Left hindlimb (tissue), 1 donor: ENCODE results near the gene ITGB3BP.
"Not testable (repeated sequence)": the region's sequence is repeated elsewhere in the genome, so short reads cannot be mapped to it uniquely, and the experiment has no call there.

Experiments
- DNase-seq: peaks from one replicate; pipeline ENCODE4 v3.0.0-alpha.2; 2018

The ITGB3BP gene

GRCh38 chr1:63501256-63501655, 21.8 kb downstream of the ITGB3BP start:
- no peak for DNase-seq

DNA sequence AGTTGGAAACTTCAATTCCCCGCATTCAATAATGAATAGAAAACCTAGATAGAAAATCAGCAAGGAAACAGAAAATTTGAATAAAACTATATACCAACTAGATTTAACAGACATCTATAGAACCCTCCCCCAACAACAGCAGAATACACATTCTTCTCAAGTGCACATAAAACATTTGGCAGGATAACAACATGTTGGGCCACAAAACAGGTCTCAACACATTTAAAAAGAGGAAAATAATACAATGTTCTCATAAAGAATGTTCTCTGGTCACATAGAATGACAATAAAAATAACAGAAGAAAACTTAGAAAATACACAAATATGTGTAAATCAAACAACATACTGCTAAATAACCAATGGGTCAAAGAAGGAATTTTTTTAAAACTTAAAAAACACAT, 24.9 kb downstream of the ITGB3BP start:
- DNase-seq, result no peak

DNA sequence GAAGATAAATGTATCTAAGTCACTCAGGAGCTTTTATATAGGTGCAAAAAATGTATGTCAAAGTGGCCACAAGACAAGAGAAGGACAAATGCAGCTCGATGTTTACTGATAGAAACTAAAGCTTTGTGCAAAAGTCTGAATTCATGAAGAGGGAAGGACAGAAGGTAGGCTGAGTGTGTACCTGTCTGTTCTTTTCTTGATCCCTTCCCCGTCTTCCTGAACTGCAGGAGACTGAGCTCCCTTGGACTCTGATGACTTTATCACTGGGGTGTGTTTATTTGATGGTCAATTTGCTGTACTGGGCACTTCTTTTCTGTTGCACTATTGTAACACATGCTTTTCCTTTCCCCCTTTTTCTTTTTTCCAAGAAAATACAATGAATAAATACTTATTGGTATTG, 25.4 kb downstream of the ITGB3BP start:
- DNase-seq, result no peak

DNA sequence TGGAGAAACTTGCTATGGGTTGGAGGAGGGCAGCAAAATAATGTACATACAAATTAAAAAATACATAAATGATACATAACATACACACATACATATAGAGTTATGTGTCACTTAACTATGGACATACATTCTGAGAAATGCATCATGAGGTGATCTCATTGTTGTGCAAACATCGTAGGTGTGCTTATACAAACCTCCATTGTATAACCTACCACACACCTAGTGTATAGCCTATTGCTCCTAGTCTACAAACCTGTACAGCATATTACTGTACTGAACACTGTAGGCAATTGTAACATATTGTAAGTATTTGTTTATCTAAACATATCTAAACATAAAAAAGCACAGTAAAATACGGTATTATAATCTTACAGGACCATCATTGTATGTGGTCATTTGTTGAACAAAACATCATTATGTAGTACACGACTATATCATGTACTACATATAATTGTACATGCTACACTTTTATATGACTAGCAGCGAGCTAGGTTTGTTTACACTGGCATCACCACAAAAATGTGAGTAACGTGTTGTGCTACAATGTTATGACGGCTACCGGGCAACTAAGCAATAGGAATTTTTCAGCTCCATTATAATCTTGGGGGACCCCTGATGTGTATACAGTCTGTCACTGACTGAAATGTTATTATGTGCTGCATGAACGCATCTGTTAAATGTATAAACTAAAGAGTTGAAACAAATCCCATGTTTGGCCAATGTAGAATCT, 35.5 kb downstream of the ITGB3BP start:
- DNase-seq, result no peak

GRCh38 chr1:63486629-63487028, 36.4 kb downstream of the ITGB3BP start:
- no peak for DNase-seq

DNA sequence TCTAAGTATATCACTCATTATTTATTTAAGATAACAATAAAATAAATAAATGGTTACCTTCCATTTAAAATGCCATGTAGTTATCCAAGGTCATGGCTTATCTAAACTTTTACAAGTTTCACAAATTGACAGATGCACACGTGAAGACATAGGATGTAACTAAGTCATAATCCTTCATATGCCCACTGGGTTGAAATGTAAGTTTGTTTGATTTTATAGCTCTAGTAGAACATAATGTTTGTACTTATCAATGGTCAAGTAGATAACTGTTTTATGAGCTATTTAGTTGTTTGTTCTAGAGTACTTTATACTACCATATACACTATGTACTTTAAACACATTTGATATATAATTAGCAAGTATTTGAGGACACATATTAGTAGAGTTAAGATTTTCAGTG, 43.0 kb downstream of the ITGB3BP start:
- no peak for DNase-seq

- no peak for DNase-seq
Observed at GRCh38 chr1:63475761-63476160, 47.3 kb downstream of the ITGB3BP start.

DNA sequence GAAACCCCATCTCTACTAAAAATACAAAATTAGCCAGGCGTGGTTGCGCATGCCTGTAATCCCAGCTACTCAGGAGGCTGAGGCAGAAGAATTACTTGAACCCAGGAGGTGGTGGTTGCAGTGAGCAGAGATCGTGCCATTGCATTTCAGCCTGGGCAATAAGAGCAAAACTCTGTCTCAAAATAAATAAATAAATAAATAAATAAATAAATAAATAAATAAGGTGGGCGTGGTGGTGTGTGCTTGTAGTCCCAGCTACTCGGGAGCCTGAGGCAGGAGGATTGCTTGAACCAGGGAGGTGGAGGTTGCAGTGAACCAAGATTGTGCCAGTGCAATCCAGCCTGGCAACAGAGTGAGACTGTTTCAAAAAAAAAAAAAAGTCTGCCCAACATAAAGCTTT, 54.3 kb downstream of the ITGB3BP start:
- DNase-seq, result not testable (repeated sequence)

GRCh38 chr1:63466759-63467158, 56.3 kb downstream of the ITGB3BP start:
- no peak for DNase-seq

DNA sequence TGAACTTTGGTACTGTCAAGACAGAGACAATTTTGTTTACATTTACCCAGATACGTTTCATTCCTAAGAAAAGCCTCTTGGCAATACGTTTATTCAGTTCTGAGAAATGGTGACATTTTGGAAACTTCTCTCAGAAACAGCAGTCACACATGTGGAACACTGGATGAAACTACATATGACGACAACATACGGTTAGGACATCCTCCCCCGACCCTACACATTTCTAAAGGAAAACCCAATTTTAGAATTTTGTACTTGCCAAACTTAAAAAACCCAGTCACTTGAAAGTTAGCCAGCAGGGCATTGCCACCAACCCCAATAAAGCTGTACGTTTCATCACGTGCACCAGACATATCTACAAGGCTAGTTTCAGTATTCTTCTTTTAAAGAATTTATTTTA, 56.8 kb downstream of the ITGB3BP start:
- no peak for DNase-seq

- DNase-seq, result no peak
Observed at GRCh38 chr1:63463248-63463647, 59.8 kb downstream of the ITGB3BP start.

DNA sequence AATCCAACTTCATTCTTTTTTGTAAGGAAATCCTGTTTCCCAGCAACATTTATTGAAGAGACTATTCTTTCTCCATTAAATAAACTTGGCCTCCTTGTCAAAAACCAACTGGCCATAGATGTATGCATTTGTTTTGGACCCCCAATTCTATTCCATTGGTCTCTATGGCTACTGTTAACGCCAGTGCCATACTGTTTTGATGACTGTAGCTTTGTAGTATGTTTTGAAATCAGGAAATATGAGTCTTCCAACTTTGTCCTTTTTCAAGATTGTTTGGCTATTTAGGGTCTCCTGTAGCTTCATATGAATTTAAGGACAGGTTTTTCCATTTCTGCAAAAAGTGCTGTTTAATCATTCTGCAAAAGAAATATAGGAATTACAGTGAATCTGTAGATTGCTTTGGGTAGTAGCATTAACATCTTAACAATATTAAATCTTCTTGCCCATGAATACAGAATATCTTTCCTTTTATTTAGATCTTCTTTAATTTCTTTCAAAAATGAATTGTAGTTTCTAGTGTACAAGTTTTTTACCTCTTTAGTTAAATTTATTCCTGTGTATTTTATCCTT, 61.3 kb downstream of the ITGB3BP start:
- no peak for DNase-seq

- no peak for DNase-seq
Observed at GRCh38 chr1:63458750-63459149, 64.3 kb downstream of the ITGB3BP start.

GRCh38 chr1:63454269-63454668, 68.8 kb downstream of the ITGB3BP start:
- DNase-seq, result no peak

DNA sequence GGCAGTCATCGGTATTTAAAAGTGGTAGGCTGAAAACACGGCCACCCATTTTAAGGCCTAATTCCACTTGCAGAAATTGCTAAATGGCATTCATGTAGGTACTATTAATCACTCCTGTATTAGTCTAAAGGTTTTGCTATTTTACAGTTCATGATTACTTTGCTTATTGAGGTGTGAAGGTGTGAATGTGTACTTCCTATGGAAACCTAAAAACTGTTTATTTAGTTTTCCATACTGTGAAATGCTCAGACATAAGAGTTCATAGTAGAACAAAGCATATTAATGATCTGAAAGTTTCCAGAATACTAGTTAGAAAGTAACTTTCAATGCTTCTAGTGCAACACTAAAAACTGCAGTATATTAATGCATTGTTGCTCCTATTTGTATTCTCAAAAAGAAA, 69.8 kb downstream of the ITGB3BP start:
- DNase-seq, result no peak

- DNase-seq, result no peak
Observed at GRCh38 chr1:63450416-63450815, 72.6 kb downstream of the ITGB3BP start.

- no peak for DNase-seq
Observed at GRCh38 chr1:63448731-63449246, 74.2 kb downstream of the ITGB3BP start.

GRCh38 chr1:63442141-63442475, 80.9 kb downstream of the ITGB3BP start:
- DNase-seq, result no peak

- DNase-seq, result no peak
Observed at GRCh38 chr1:63435161-63435560, 87.9 kb downstream of the ITGB3BP start.

DNA sequence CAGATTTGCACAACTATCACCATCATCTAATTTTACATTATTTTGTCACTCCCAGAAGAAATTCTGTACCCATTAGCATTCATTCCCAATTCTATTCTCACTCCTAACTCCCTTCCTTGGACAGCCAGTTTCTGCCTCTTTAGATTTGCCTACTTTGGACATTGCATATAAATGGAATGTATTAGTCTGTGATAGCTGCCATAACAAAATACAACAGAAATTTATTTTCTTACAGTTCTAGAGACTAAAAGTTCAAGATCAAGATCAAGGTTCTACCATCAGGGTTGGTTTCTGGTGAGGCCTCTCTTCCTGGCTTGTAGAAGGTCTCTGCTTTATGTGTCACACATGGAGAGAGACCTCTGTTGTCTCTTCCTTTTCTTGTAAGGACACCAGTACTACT, 93.7 kb downstream of the ITGB3BP start:
- DNase-seq, result no peak

GRCh38 chr1:63428815-63429214, 94.2 kb downstream of the ITGB3BP start:
- DNase-seq, result no peak

DNA sequence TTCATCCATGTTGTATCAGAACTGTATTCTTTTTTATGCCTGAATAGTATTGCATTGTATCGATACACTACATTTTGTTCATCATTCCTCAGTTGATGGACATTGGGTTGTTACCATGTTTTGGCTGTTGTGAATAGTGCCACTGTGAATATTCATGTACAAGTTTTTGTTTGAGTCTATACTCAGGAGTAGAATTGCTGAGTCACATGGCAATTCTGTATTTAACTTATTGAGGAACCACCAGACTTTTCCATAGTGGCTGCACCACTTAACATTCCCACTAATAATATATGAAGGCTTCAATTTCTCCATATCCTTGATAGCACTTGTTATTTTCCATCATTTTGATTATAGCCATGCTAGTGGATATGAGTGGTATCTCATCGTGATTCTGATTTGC, 99.4 kb downstream of the ITGB3BP start:
- DNase-seq, result no peak

GRCh38 chr1:63420746-63421145, 102.3 kb downstream of the ITGB3BP start:
- not testable (repeated sequence) for DNase-seq

DNA sequence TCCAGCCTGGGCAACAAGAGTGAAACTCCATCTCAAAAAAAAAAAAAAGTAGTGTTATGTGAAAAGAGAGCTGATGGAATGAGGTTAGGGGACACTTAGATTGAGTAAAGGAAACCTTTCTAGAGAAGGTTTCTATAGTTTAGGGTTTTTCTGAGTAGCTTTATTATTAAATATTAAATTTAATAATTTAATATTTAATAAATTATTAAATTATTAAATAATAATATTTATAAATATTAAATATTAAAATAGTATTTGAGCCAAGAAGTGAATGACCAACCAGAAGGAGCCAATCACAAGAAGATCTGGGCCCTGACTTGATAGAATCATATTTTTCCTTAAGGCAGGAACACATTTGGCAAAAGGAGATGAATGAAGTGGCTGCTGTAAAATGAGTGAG, 104.9 kb downstream of the ITGB3BP start:
- no peak for DNase-seq
